ENCODE measurements around the gene STPG1. TPM values are rescaled to one million over a fixed set of nuclear protein-coding genes. Genes with fewer than 3 reads are reported as not detected.

The STPG1 gene
- total and polyA plus RNA-seq, 2 of the 13 experiments (the other 11 are each of a cell fraction or from before 2014, with no cell fraction given), result 3.4 to 4.3 TPM

- DNase-seq (ENCODE audit: low spot score) (no peak), ATAC-seq (no peak), FAIRE-seq (no peak)
- ChIA-PET POLR2A (no interaction called here), CTCF (ENCODE audit: low intra/inter-chr PET ratio, low total read pairs) (no interaction called here)
- TF ChIP-seq ZNF629 (CRISPR knock-in tag; conservative IDR thresholded peaks at IDR 0.05) (0 out of 2 replicates have a peak, but pooled peaks have one; percentile 22), ZNF232 (CRISPR knock-in tag; IDR thresholded peaks at IDR 0.05; ENCODE audit: borderline replicate concordance) (no peak), ZNF343 (CRISPR knock-in tag; IDR thresholded peaks at IDR 0.05) (no peak)
- Histone ChIP-seq H3K9ac (ENCODE audit: insufficient read depth, low read depth, low read length) (no peak overlapping the region), H3K36me3 (replicated peaks in 1 of 2; ENCODE audit: control insufficient read depth in 1 of 2, insufficient read depth in 2 of 2, low read length in 2 of 2) (no peaks in the 10 kb centered on the region), H3K79me2 (ENCODE audit: insufficient read depth, low read length) (no peaks in the 10 kb centered on the region), H2AFZ (ENCODE audit: low read length) (no peak overlapping the region), H3K27ac (ENCODE audit: extremely low read length, insufficient read depth, low read length) (no peak overlapping the region), H3K4me1 (ENCODE audit: insufficient read depth, low read length) (no peaks in the 10 kb centered on the region), H3K27me3 (ENCODE audit: control insufficient read depth in 1 of 2, insufficient read depth in 2 of 2, low read length in 2 of 2) (peaks cover 0 to 15% of the 10 kb centered on the region in 2 experiments; a peak in 4 of 5 replicates), H4K20me1 (ENCODE audit: insufficient read depth, low read length) (no peaks in the 10 kb centered on the region), H3K4me3 (replicated peaks in 1 of 3; ENCODE audit: insufficient read depth in 1 of 3, low read depth in 2 of 3, low read length in 3 of 3) (no peak overlapping the region), H3K9me3 (ENCODE audit: low read length) (no peaks in the 10 kb centered on the region), H3K4me2 (ENCODE audit: low read depth, low read length) (no peak overlapping the region)
- intact Hi-C loops (cut with micrococcal nuclease; ENCODE audit: unreplicated experiment) (no loop called here), in situ Hi-C loops (cut with HindIII; ENCODE audit: extremely low pct_ligation_motif_present, low pct_unique_long_range_greater_than_20kb) (no loop called here)
- 3% methylated on average over 4 of the region's 4 CpGs for WGBS (ENCODE audit: low lambda C conversion rate)
- BruUV-seq (replicated peaks), result no TSS peak
These were observed 103.7 kb downstream of the STPG1 start for GRCh38 chr1:24309762-24310485.

GRCh38 chr1:24308365-24309015 lies 105.1 kb downstream of the STPG1 start:
- WGBS (ENCODE audit: low lambda C conversion rate), result 3% methylated on average over 5 of the region's 7 CpGs
- no peak for ATAC-seq

More at GRCh38 chr1:24308365-24309015, 105.1 kb downstream of the STPG1 start:
- CTCF ChIA-PET (ENCODE audit: low intra/inter-chr PET ratio, low total read pairs), result no interaction called here
- FAIRE-seq, result no peak
- in situ Hi-C loops (cut with HindIII; ENCODE audit: extremely low pct_ligation_motif_present, low pct_unique_long_range_greater_than_20kb), result no loop called here
- DNase-seq (ENCODE audit: low spot score), result no peak
- no peaks in the 10 kb centered on the region for H4K20me1 ChIP-seq (ENCODE audit: insufficient read depth, low read length)
- no peak overlapping the region for H3K4me3 ChIP-seq (replicated peaks in 1 of 3; ENCODE audit: insufficient read depth in 1 of 3, low read depth in 2 of 3, low read length in 3 of 3)
- no peak overlapping the region for H3K9ac ChIP-seq (ENCODE audit: insufficient read depth, low read depth, low read length)
- H3K36me3 ChIP-seq (replicated peaks in 1 of 2; ENCODE audit: control insufficient read depth in 1 of 2, insufficient read depth in 2 of 2, low read length in 2 of 2), result no peaks in the 10 kb centered on the region
- POLR2A ChIA-PET, result no interaction called here
- TF ChIP-seq ZBTB1 (CRISPR knock-in tag; IDR thresholded peaks at IDR 0.05; ENCODE audit: borderline replicate concordance) (no peak), MAX (IDR thresholded peaks at IDR 0.05) (no peak), ZNF615 (CRISPR knock-in tag; IDR thresholded peaks at IDR 0.05; ENCODE audit: borderline replicate concordance) (no peak), PATZ1 (CRISPR knock-in tag; IDR thresholded peaks at IDR 0.05) (no peak), JUNB (CRISPR knock-in tag; IDR thresholded peaks at IDR 0.05; ENCODE audit: borderline replicate concordance) (no peak), NFATC3 (CRISPR knock-in tag; IDR thresholded peaks at IDR 0.05) (no peak)
- no peaks in the 10 kb centered on the region for H3K4me1 ChIP-seq (ENCODE audit: insufficient read depth, low read length)
- peaks cover 1 to 24% of the 10 kb centered on the region in 2 experiments; a peak in 4 of 5 replicates for H3K27me3 ChIP-seq (ENCODE audit: control insufficient read depth in 1 of 2, insufficient read depth in 2 of 2, low read length in 2 of 2)
- intact Hi-C loops (cut with micrococcal nuclease; ENCODE audit: unreplicated experiment), result no loop called here
- no TSS peak for BruUV-seq (replicated peaks)
- no peaks in the 10 kb centered on the region for H3K79me2 ChIP-seq (ENCODE audit: insufficient read depth, low read length)
- H2AFZ ChIP-seq (ENCODE audit: low read length), result no peak overlapping the region
- H3K4me2 ChIP-seq (ENCODE audit: low read depth, low read length), result no peak overlapping the region
- H3K27ac ChIP-seq (ENCODE audit: extremely low read length, insufficient read depth, low read length), result no peak overlapping the region
- no peaks in the 10 kb centered on the region for H3K9me3 ChIP-seq (ENCODE audit: low read length)

Data from HepG2 (cell line).